H1 (cell line): Measurements from ENCODE around the gene CACNB4. TPM values are rescaled to one million over a fixed set of nuclear protein-coding genes. Genes with fewer than 3 reads are reported as not detected.

ENCODE experiments used
- EGR1 ChIP-seq: IDR thresholded peaks from 2 replicates; pipeline ENCODE4 v1.6.1; 2011; ENCODE audit warnings: low read depth, low read length, borderline replicate concordance
- polyA plus RNA-seq, 7 experiments: library from polyadenylated mRNA; depleted of rRNA in 3 of 7; stranded (reverse) in 5 of 7; unstranded in 2 of 7; fragments of >200 nt in 5 of 7; fragments of 200-250 nt in 2 of 7; gene quantifications; 1 replicate in 5 of 7; 2 replicates in 1 of 7; 4 replicates in 1 of 7; pipeline versions ENCODE4 v1.2.1 to v1.2.3, GENCODE V29; 2011 to 2013; ENCODE audit warnings: missing spikeins in 2 of 7, mixed read lengths in 2 of 7
- total RNA-seq: library from RNA; stranded (reverse); fragmentation: NEBNext Ultra II Directional; extraction: Animal tissue kit (Norgen Biotek cat#: 25700); gene quantifications from 2 replicates; pipeline ENCODE4 v1.2.1, GENCODE V29; 2021
- TF ChIP-seq, protein P1 (sequence below): IDR thresholded peaks from 2 replicates; pipeline ENCODE4 v1.6.1; 2012; ENCODE audit warnings: inconsistent platforms

CACNB4 gene
- total and polyA plus RNA-seq, 2 of the 8 experiments (the other 6 are each of a cell fraction or from before 2014, with no cell fraction given) = 2.0 to 4.0 TPM

DNA sequence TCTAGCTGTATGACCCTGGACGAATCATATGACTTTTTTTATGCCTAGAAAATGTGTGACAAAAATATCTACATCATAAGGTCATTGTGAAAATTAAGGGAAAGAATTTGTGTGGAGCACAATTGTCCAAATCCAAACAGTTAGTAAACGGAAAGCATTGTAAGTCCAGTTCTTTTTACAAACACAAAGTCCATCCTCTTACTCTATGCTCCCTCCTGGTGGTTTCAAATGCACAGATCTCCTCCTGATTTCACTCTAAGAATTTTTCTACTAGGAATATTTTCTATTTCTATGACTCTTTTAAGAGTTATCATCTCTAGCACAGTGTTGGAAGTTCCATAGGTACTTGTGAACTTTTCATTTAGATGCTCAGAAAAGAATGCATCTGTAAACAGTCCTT, 145.4 kb downstream of the CACNB4 start (continued):
- TF ChIP-seq, protein P1, sequence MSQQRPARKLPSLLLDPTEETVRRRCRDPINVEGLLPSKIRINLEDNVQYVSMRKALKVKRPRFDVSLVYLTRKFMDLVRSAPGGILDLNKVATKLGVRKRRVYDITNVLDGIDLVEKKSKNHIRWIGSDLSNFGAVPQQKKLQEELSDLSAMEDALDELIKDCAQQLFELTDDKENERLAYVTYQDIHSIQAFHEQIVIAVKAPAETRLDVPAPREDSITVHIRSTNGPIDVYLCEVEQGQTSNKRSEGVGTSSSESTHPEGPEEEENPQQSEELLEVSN = no peak
- no peak for TF ChIP-seq EGR1
